ENCODE results near the gene CYP27B1.
"Not testable (repeated sequence)": the region's sequence is repeated elsewhere in the genome, so short reads cannot be mapped to it uniquely, and the experiment has no call there.

CYP27B1 gene

GRCh38 chr12:57720606-57721595 lies 46.0 kb downstream of the CYP27B1 start:
- no peak for DNase-seq

GRCh38 chr12:57719777-57720605 lies 46.9 kb downstream of the CYP27B1 start:
- DNase-seq: no peak

GRCh38 chr12:57718641-57719528 lies 48.0 kb downstream of the CYP27B1 start:
- DNase-seq: no peak

GRCh38 chr12:57717846-57718640 lies 48.8 kb downstream of the CYP27B1 start:
- no peak for DNase-seq

- no peak for DNase-seq
Observed at GRCh38 chr12:57717131-57717530, 49.7 kb downstream of the CYP27B1 start.

- DNase-seq: no peak
Observed at GRCh38 chr12:57716305-57716704, 50.6 kb downstream of the CYP27B1 start.

- DNase-seq: no peak
Observed at GRCh38 chr12:57715786-57716185, 51.1 kb downstream of the CYP27B1 start.

GRCh38 chr12:57715036-57715748 lies 51.7 kb downstream of the CYP27B1 start:
- not testable (repeated sequence) for DNase-seq

- DNase-seq: no peak
Observed at GRCh38 chr12:57713209-57713608, 53.7 kb downstream of the CYP27B1 start.

GRCh38 chr12:57712701-57713100 lies 54.2 kb downstream of the CYP27B1 start:
- no peak for DNase-seq

Measured in stimulated activated CD4-positive, alpha-beta T cell treated with anti-CD3 and anti-CD28 coated beads, Interleukin-4, amount 100 ng/mL, for 1 hour (primary cell).